SK-N-SH treated with all-trans-retinoic acid at 6 μM for 48 hours (cell line): ENCODE measurements around the gene FMC1.

Experiments used
- BACH2 ChIP-seq: fragments of 250-450 bp; sonication (Bioruptor Pico); IDR thresholded peaks from 2 replicates; pipeline ENCODE4 v1.9.0; 2021; ENCODE audit warnings: mild to moderate bottlenecking, borderline replicate concordance
- CREB5 ChIP-seq: fragments of 250-450 bp; sonication (Bioruptor Pico); IDR thresholded peaks from 2 replicates; pipeline ENCODE4 v1.5.1; 2020; ENCODE audit warnings: low read depth, mild to moderate bottlenecking, moderate library complexity
- OSR1 ChIP-seq: fragments of 250-450 bp; sonication (Bioruptor Pico); IDR thresholded peaks from 2 replicates; pipeline ENCODE4 v1.8.0; 2022; ENCODE audit warnings: moderate library complexity, mild to moderate bottlenecking, inconsistent platforms
- TOX ChIP-seq: fragments of 250-450 bp; sonication (Bioruptor Pico); IDR thresholded peaks from 2 replicates; pipeline ENCODE4 v1.8.0; 2021; ENCODE audit warnings: mild to moderate bottlenecking, moderate library complexity, borderline replicate concordance
- ZFP3 ChIP-seq: fragments of 250-450 bp; sonication (Bioruptor Pico); IDR thresholded peaks from 2 replicates; pipeline ENCODE4 v1.5.0; 2020; ENCODE audit warnings: mild to moderate bottlenecking, moderate library complexity

GRCh38 chr7:139328375-139328774 lies 12.8 kb upstream of the FMC1 start:
- TF ChIP-seq CREB5 (CRISPR knock-in tag): no peak
- TF ChIP-seq TOX: no peak
- no peak for TF ChIP-seq ZFP3 (CRISPR knock-in tag)
- no peak for TF ChIP-seq BACH2 (CRISPR knock-in tag)
- TF ChIP-seq OSR1: no peak
